Mononuclear cell (primary cell): ENCODE data around the gene UGT2A1. TPM values are rescaled to one million over a fixed set of nuclear protein-coding genes. Genes with fewer than 3 reads are reported as not detected.

Source experiments
- H3K27me3 ChIP-seq: 2 replicates; pipeline ENCODE4 v1.6.0; 2011; ENCODE audit warnings: low read length, control low read depth; ENCODE audit not compliant: insufficient read depth
- H3K4me1 ChIP-seq: 2 replicates; pipeline ENCODE4 v1.5.1; 2011; ENCODE audit warnings: mild to moderate bottlenecking, low read length, control low read depth; ENCODE audit not compliant: insufficient read depth
- H3K4me3 ChIP-seq: 2 replicates; pipeline ENCODE4 v1.5.1; 2011; ENCODE audit warnings: mild to moderate bottlenecking, low read length, moderate library complexity
- H3K9me3 ChIP-seq: 2 replicates; pipeline ENCODE4 v1.5.1; 2011; ENCODE audit warnings: low read depth, mild to moderate bottlenecking, control low read depth, low read length
- total RNA-seq: library from RNA; depleted of rRNA; stranded (reverse); fragments of >200 nt; gene quantifications from one replicate; pipeline ENCODE4 v1.2.3, GENCODE V29; 2012

The UGT2A1 gene
- total RNA-seq, 1 donor = not detected

- no peaks in the 10 kb centered on the region for H3K9me3 ChIP-seq
- H3K4me3 ChIP-seq = no peak within 1 kb of the TSS
- H3K4me1 ChIP-seq = no peaks in the 10 kb centered on the region
- no peaks in the 10 kb centered on the region for H3K27me3 ChIP-seq
These were observed 13.5 kb downstream of the UGT2A1 start, which contains the start of gene UGT2A2 for GRCh38 chr4:69639542-69639941. Gene UGT2A2 (minus strand): TSS chr4:69639642. CDS start chr4:69639640, 2 bp downstream.

- no peaks in the 10 kb centered on the region for H3K4me1 ChIP-seq
- H3K27me3 ChIP-seq = no peaks in the 10 kb centered on the region
- H3K9me3 ChIP-seq = no peaks in the 10 kb centered on the region
- H3K4me3 ChIP-seq = no peak overlapping the region
These were observed 35.9 kb downstream of the UGT2A1 start for GRCh38 chr4:69617083-69617694.

GRCh38 chr4:69610484-69610883 is 42.6 kb downstream of the UGT2A1 start:
- no peaks in the 10 kb centered on the region for H3K4me1 ChIP-seq
- no peaks in the 10 kb centered on the region for H3K27me3 ChIP-seq
- no peak overlapping the region for H3K4me3 ChIP-seq
- no peaks in the 10 kb centered on the region for H3K9me3 ChIP-seq

- Histone ChIP-seq H3K9me3 (no peaks in the 10 kb centered on the region), H3K27me3 (no peaks in the 10 kb centered on the region), H3K4me1 (no peaks in the 10 kb centered on the region), H3K4me3 (no peak overlapping the region)
These were observed 52.0 kb downstream of the UGT2A1 start for GRCh38 chr4:69601065-69601464.

GRCh38 chr4:69600013-69600412 is 53.0 kb downstream of the UGT2A1 start:
- Histone ChIP-seq H3K9me3 (no peaks in the 10 kb centered on the region), H3K4me1 (no peaks in the 10 kb centered on the region), H3K27me3 (no peaks in the 10 kb centered on the region)

GRCh38 chr4:69594382-69594781 is 58.7 kb downstream of the UGT2A1 start:
- no peaks in the 10 kb centered on the region for H3K27me3 ChIP-seq

More at GRCh38 chr4:69600013-69600412, 53.0 kb downstream of the UGT2A1 start:
- no peak overlapping the region for H3K4me3 ChIP-seq

GRCh38 chr4:69591364-69591763 is 61.7 kb downstream of the UGT2A1 start:
- H3K4me3 ChIP-seq = no peak overlapping the region
- no peaks in the 10 kb centered on the region for H3K9me3 ChIP-seq
- no peaks in the 10 kb centered on the region for H3K4me1 ChIP-seq
- H3K27me3 ChIP-seq = no peaks in the 10 kb centered on the region

More at GRCh38 chr4:69594382-69594781, 58.7 kb downstream of the UGT2A1 start:
- no peaks in the 10 kb centered on the region for H3K9me3 ChIP-seq
- no peak overlapping the region for H3K4me3 ChIP-seq
- no peaks in the 10 kb centered on the region for H3K4me1 ChIP-seq

- Histone ChIP-seq H3K9me3 (no peaks in the 10 kb centered on the region), H3K27me3 (no peaks in the 10 kb centered on the region), H3K4me1 (no peaks in the 10 kb centered on the region), H3K4me3 (no peak overlapping the region)
These were observed 63.2 kb downstream of the UGT2A1 start for GRCh38 chr4:69589884-69590283.

- H3K4me3 ChIP-seq = no peak overlapping the region
- H3K9me3 ChIP-seq = no peaks in the 10 kb centered on the region
These were observed 68.9 kb downstream of the UGT2A1 start for GRCh38 chr4:69584135-69584534.

GRCh38 chr4:69583543-69583942 is 69.5 kb downstream of the UGT2A1 start:
- no peaks in the 10 kb centered on the region for H3K4me1 ChIP-seq
- H3K4me3 ChIP-seq = no peak overlapping the region
- no peaks in the 10 kb centered on the region for H3K9me3 ChIP-seq
- H3K27me3 ChIP-seq = no peaks in the 10 kb centered on the region

More at GRCh38 chr4:69584135-69584534, 68.9 kb downstream of the UGT2A1 start:
- H3K4me1 ChIP-seq = no peaks in the 10 kb centered on the region
- H3K27me3 ChIP-seq = no peaks in the 10 kb centered on the region

- H3K9me3 ChIP-seq = no peaks in the 10 kb centered on the region
These were observed 75.8 kb downstream of the UGT2A1 start for GRCh38 chr4:69577245-69577644.

GRCh38 chr4:69576251-69576877 is 76.7 kb downstream of the UGT2A1 start:
- H3K9me3 ChIP-seq = no peaks in the 10 kb centered on the region

More at GRCh38 chr4:69577245-69577644, 75.8 kb downstream of the UGT2A1 start:
- no peaks in the 10 kb centered on the region for H3K4me1 ChIP-seq
- H3K4me3 ChIP-seq = no peak overlapping the region
- H3K27me3 ChIP-seq = no peaks in the 10 kb centered on the region

GRCh38 chr4:69568787-69569186 is 84.3 kb downstream of the UGT2A1 start:
- no peaks in the 10 kb centered on the region for H3K27me3 ChIP-seq
- H3K4me3 ChIP-seq = no peak overlapping the region
- no peaks in the 10 kb centered on the region for H3K9me3 ChIP-seq
- no peaks in the 10 kb centered on the region for H3K4me1 ChIP-seq

More at GRCh38 chr4:69576251-69576877, 76.7 kb downstream of the UGT2A1 start:
- no peak overlapping the region for H3K4me3 ChIP-seq
- H3K27me3 ChIP-seq = no peaks in the 10 kb centered on the region
- H3K4me1 ChIP-seq = no peaks in the 10 kb centered on the region

GRCh38 chr4:69563424-69563823 is 89.6 kb downstream of the UGT2A1 start:
- Histone ChIP-seq H3K4me1 (no peaks in the 10 kb centered on the region), H3K9me3 (no peaks in the 10 kb centered on the region), H3K27me3 (no peaks in the 10 kb centered on the region), H3K4me3 (no peak overlapping the region)

GRCh38 chr4:69549651-69550050 is 103.4 kb downstream of the UGT2A1 start:
- H3K4me1 ChIP-seq = no peaks in the 10 kb centered on the region
- H3K27me3 ChIP-seq = no peaks in the 10 kb centered on the region
- no peaks in the 10 kb centered on the region for H3K9me3 ChIP-seq
- H3K4me3 ChIP-seq = no peak overlapping the region
